RWPE1 (cell line): ENCODE measurements around the gene ZNF141.

ENCODE experiments used
- CTCF ChIA-PET: fragments of 350-600 bp; sonication (Branson Sonifier 250); formaldehyde crosslinking; extraction: SDS; loops from one replicate; lab custom pipeline; 2021; lab: Yijun Ruan, JAX
- POLR2A ChIA-PET: fragments of 400-600 bp; formaldehyde crosslinking; extraction: SDS; loops from one replicate; lab custom pipeline; 2020; ENCODE audit warnings: antibody characterized with exemption; ENCODE audit not compliant: low non-redundant PET; lab: Yijun Ruan, JAX
- DNase-seq: peaks from one replicate; pipeline ENCODE4 v3.0.0; 2012; ENCODE audit warnings: low spot score
- H3K27ac ChIP-seq: fragments of 450-650 bp; 2 replicates; pipeline ENCODE4 v1.5.1; 2017
- TF ChIP-seq, protein P1 (sequence below): fragments of 450-650 bp; conservative IDR thresholded peaks from 2 replicates; pipeline ENCODE4 v1.5.1; 2017; ENCODE audit warnings: low read depth, mild to moderate bottlenecking

The ZNF141 gene

DNA sequence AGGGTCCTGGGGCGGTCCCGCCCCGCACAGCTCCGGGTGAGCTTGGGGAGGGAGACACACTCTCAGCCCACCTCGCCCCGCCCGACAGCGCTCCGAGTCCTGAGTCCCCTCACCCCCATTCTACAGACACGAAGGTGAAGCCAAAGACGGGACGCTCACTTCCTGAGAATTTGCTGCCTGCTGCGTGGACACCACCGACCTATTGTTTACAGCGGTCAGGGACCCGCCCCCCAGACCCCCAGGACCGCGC lies 796 bp upstream of the ZNF141 start:
- ChIA-PET CTCF (no interaction called here), POLR2A (no interaction called here)
- H3K27ac ChIP-seq: peak overlapping the region; percentile 92
- TF ChIP-seq, protein P1, sequence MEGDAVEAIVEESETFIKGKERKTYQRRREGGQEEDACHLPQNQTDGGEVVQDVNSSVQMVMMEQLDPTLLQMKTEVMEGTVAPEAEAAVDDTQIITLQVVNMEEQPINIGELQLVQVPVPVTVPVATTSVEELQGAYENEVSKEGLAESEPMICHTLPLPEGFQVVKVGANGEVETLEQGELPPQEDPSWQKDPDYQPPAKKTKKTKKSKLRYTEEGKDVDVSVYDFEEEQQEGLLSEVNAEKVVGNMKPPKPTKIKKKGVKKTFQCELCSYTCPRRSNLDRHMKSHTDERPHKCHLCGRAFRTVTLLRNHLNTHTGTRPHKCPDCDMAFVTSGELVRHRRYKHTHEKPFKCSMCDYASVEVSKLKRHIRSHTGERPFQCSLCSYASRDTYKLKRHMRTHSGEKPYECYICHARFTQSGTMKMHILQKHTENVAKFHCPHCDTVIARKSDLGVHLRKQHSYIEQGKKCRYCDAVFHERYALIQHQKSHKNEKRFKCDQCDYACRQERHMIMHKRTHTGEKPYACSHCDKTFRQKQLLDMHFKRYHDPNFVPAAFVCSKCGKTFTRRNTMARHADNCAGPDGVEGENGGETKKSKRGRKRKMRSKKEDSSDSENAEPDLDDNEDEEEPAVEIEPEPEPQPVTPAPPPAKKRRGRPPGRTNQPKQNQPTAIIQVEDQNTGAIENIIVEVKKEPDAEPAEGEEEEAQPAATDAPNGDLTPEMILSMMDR: no peak
- peak; percentile 1 for DNase-seq

DNA sequence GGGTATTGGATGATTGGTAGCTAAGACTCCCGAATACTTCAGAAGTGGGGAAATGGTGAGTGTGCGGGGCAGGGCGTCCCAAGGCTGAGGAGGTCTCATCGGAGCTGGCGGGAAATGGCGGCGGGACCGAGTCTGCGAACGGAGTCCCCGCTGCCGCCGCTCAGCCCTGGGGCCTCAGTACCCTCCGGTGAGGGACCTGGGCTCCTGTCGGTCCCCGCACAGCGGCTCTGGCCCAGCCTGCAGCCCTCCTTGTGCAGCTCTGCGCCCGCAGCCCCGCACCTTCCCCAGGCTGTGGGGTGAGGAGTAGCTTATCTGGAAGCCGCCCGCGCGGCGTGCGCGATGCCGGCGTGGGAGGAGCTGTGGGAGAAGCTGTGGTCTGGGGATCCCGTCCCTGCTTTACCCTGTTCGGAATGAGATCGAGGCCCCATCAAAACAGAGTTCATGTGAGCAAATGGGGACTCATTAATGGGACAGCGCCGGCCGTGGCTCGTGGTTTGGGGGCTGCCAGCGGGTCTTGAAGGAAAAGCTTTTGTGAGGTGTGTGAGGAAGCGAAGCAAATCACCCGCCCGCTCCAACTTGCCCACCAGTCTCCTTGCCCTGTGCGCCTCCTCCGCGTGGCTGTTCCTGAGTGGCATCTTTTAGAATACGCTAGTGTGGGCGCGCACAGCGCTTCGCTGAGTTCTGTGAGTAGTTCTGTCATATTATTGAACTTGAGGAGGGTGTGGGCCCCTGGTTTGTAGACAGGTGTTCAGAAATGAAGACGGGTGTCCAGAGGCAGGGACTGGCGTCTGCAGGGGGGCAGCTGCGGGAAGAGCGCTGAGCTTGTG lies 531 bp downstream of the ZNF141 start:
- ChIA-PET POLR2A (no interaction called here), CTCF (no interaction called here)
- peak overlapping the region; percentile 92 for H3K27ac ChIP-seq
- TF ChIP-seq, protein P1: no peak
- DNase-seq: peak; percentile 15

DNA sequence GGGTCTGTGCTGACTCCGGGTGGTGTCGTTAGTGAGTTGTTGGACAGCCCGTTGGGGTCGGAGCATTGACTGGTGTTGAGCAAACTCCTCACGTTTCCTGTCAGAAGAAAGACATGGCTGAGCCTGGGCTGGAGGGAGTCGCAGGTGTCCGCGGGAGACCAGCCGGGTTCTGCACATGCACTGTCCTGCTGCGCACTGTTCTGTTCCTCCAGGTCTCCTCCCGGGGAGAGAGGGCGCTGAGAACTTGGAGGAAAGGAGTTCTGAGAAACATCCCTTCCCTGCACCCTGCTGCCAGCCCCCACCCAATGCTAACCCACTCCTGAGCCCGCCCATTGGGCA lies 1.1 kb downstream of the ZNF141 start:
- DNase-seq: no peak
- CTCF ChIA-PET: no interaction called here
- peak overlapping the region; percentile 92 for H3K27ac ChIP-seq
- POLR2A ChIA-PET: no interaction called here
- TF ChIP-seq, protein P1: no peak

DNA sequence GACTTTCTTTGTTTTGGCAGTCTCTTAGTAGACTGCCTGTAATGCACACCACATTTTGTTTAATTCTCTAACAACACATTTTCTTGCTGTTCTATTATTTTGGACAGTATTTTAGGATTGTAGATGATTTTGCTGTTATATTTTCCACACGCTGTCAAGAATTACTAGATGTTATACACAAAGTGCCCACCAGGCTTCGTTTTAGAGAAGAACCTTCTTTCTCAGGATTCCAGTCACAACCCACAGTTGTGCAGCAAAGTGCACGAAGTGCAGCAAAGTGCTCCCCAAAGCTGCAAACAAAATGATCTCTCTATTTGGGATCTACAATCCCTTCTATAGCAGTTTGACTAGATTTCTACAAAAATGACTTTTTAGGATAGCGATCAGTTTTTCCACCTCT lies 2.4 kb downstream of the ZNF141 start:
- ChIA-PET CTCF (no interaction called here), POLR2A (no interaction called here)
- H3K27ac ChIP-seq: no peak overlapping the region
- DNase-seq: no peak
- TF ChIP-seq, protein P1: no peak

DNA sequence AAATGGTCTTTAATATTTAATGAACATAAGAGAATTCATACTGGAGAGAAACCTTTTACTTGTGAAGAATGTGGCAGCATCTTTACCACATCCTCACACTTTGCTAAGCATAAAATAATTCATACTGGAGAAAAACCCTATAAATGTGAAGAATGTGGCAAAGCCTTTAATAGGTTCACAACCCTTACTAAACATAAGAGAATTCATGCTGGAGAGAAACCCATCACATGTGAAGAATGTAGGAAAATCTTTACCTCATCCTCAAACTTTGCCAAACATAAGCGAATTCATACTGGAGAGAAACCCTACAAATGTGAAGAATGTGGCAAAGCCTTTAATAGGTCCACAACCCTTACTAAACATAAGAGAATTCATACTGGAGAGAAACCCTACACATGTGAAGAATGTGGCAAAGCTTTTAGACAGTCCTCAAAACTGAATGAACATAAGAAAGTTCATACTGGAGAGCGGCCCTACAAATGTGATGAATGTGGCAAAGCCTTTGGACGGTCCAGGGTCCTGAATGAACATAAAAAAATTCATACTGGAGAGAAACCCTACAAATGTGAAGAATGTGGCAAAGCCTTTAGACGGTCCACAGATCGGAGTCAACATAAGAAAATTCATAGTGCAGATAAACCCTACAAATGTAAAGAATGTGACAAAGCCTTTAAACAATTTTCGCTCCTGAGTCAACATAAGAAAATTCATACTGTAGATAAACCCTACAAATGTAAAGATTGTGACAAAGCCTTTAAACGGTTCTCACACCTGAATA lies 35.6 kb downstream of the ZNF141 start:
- CTCF ChIA-PET: no interaction called here
- TF ChIP-seq, protein P1: no peak
- no peak for DNase-seq
- POLR2A ChIA-PET: no interaction called here
- no peak overlapping the region for H3K27ac ChIP-seq

DNA sequence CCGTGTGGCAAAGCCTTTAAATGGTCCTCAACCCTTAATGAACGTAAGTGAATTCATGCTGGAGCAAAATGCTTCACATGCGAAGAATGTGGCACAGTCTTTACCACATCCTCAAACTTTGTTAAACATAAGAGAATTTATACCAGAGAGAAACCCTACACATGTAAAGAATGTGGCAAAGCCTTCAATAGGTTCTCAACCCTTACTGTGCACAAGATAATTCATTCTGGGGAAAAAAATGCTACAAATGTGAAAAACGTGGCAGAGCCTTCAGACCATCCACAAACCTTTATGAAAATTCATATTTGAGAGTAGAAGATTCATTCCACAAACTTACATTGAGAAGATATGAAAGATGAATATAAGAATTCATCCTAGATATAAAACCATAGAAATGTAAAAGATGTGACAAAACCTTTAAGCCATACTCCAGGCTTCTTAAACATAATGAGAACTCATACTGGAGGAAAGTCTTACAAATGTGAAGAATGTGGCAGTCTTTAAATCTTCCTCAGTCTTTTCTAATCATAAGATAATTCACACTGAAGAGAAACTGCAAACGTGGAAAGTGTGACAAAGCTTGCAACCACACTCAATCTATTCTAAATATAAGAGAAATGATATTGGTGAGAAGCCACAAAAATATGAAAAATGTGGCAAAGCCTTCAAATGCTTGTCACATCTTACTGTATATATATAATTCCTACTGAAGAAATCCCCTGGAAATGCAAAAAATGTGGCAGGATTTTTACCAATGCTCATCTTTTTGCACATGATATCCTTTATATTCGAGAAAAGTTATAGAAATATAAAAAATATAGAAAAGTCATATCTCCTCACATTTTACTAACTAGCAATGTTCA lies 36.9 kb downstream of the ZNF141 start:
- TF ChIP-seq, protein P1: no peak
- no peak overlapping the region for H3K27ac ChIP-seq
- DNase-seq: no peak
- ChIA-PET POLR2A (no interaction called here), CTCF (no interaction called here)
